Mesenchymal stem cell (in vitro differentiated cells and primary cell): ENCODE data around the gene VRK3.

ENCODE experiments used
- DNase-seq: peaks from one replicate; pipeline ENCODE4 v3.0.0-alpha.2; 2013
- H2AFZ ChIP-seq: one replicate; pipeline ENCODE4 v1.6.1; 2013; ENCODE audit warnings: low read depth, mild to moderate bottlenecking, control low read depth, inconsistent platforms, low read length, moderate library complexity
- H2AK5ac ChIP-seq: 2 replicates; pipeline ENCODE4 v1.6.1; 2013; ENCODE audit warnings: low read length, moderate library complexity, mild to moderate bottlenecking, inconsistent platforms; ENCODE audit not compliant: severe bottlenecking
- H2BK120ac ChIP-seq: one replicate; pipeline ENCODE4 v1.6.1; 2013; ENCODE audit warnings: low read depth, mild to moderate bottlenecking, inconsistent platforms, low read length, moderate library complexity
- H2BK12ac ChIP-seq, 2 experiments: one replicate each; pipeline ENCODE4 v1.6.1; 2013; ENCODE audit warnings: inconsistent platforms in 2 of 2, low read length in 2 of 2, mild to moderate bottlenecking in 2 of 2, moderate library complexity in 2 of 2, control low read depth in 1 of 2
- H2BK15ac ChIP-seq: one replicate; pipeline ENCODE4 v1.6.1; 2013; ENCODE audit warnings: mild to moderate bottlenecking, low read depth, inconsistent platforms; ENCODE audit not compliant: poor library complexity, severe bottlenecking
- H2BK5ac ChIP-seq: 2 replicates; pipeline ENCODE4 v1.6.1; 2013; ENCODE audit warnings: low read depth, mild to moderate bottlenecking, low read length, control low read depth, inconsistent platforms; ENCODE audit not compliant: poor library complexity, severe bottlenecking
- H3K14ac ChIP-seq, 2 experiments: one replicate each; pipeline ENCODE4 v1.6.1; 2013; ENCODE audit warnings: inconsistent platforms in 2 of 2, low read length in 2 of 2, control low read depth in 1 of 2, mild to moderate bottlenecking in 1 of 2, moderate library complexity in 1 of 2
- H3K18ac ChIP-seq, 2 experiments: one replicate each; pipeline ENCODE4 v1.6.1; 2013; ENCODE audit warnings: inconsistent platforms in 2 of 2, low read length in 2 of 2, control low read depth in 1 of 2, low read depth in 1 of 2, mild to moderate bottlenecking in 1 of 2
- H3K23ac ChIP-seq, 2 experiments: one replicate each; pipeline ENCODE4 v1.6.1; 2013; ENCODE audit warnings: inconsistent platforms in 2 of 2, low read length in 2 of 2, mild to moderate bottlenecking in 2 of 2, moderate library complexity in 2 of 2, control low read depth in 1 of 2
- H3K27ac ChIP-seq: 2 replicates; pipeline ENCODE4 v1.5.1; 2013; ENCODE audit warnings: mild to moderate bottlenecking, moderate library complexity, low read length, control low read depth, inconsistent platforms; ENCODE audit not compliant: poor library complexity, severe bottlenecking
- H3K27me3 ChIP-seq, 2 experiments: 2 replicates each; pipeline versions ENCODE4 v1.6.1 to v1.7.0; 2013; ENCODE audit warnings: low read length in 2 of 2, mild to moderate bottlenecking in 2 of 2, moderate library complexity in 2 of 2, control low read depth in 1 of 2, inconsistent platforms in 1 of 2; ENCODE audit not compliant: control insufficient read depth in 1 of 2, insufficient read depth in 1 of 2
- H3K36me3 ChIP-seq, 2 experiments: 2 replicates each; pipeline versions ENCODE4 v1.6.1 to v1.7.0; 2013; ENCODE audit warnings: low read length in 2 of 2, control low read depth in 1 of 2, inconsistent platforms in 1 of 2, low read depth in 1 of 2, mild to moderate bottlenecking in 1 of 2; ENCODE audit not compliant: insufficient read depth in 2 of 2, control insufficient read depth in 1 of 2
- H3K4ac ChIP-seq, 2 experiments: one replicate each; pipeline ENCODE4 v1.6.1; 2013; ENCODE audit warnings: inconsistent platforms in 2 of 2, low read length in 2 of 2, mild to moderate bottlenecking in 2 of 2, moderate library complexity in 2 of 2, control low read depth in 1 of 2, low read depth in 1 of 2
- H3K4me1 ChIP-seq: 2 replicates; pipeline ENCODE4 v1.6.1; 2013; ENCODE audit warnings: low read depth, low read length, control low read depth; ENCODE audit not compliant: control insufficient read depth, insufficient read depth
- H3K4me2 ChIP-seq: 2 replicates; pipeline ENCODE4 v1.6.1; 2013; ENCODE audit warnings: low read length, mild to moderate bottlenecking, inconsistent platforms; ENCODE audit not compliant: poor library complexity, severe bottlenecking
- H3K4me3 ChIP-seq, 2 experiments: 2 replicates each; pipeline versions ENCODE4 v1.5.1 to v1.7.0; 2013; ENCODE audit warnings: low read length in 2 of 2, mild to moderate bottlenecking in 2 of 2, control low read depth in 1 of 2, low read depth in 1 of 2; ENCODE audit not compliant: insufficient read depth in 1 of 2
- H3K79me1 ChIP-seq: replicated peaks from 2 replicates; pipeline ENCODE4 v1.6.1; 2013; ENCODE audit warnings: mild to moderate bottlenecking, control low read depth, low read length, inconsistent platforms; ENCODE audit not compliant: poor library complexity, severe bottlenecking
- H3K9ac ChIP-seq: 2 replicates; pipeline ENCODE4 v1.7.0; 2013; ENCODE audit warnings: mild to moderate bottlenecking, low read length, moderate library complexity
- H3K9me3 ChIP-seq: 2 replicates; pipeline ENCODE4 v1.7.0; 2013; ENCODE audit warnings: mild to moderate bottlenecking, low read length; ENCODE audit not compliant: control insufficient read depth
- H4K8ac ChIP-seq: one replicate; pipeline ENCODE4 v1.6.1; 2013; ENCODE audit warnings: inconsistent platforms, mild to moderate bottlenecking, low read length, moderate library complexity
- H4K91ac ChIP-seq: one replicate; pipeline ENCODE4 v1.6.1; 2013; ENCODE audit warnings: mild to moderate bottlenecking, low read length, inconsistent platforms
- WGBS: methylation state at CpG from one replicate; pipeline ENCODE4 v1.1.7; 2013; ENCODE audit warnings: mixed read lengths; 5-methylcytosine and 5-hydroxymethylcytosine counted together

The VRK3 gene

DNA sequence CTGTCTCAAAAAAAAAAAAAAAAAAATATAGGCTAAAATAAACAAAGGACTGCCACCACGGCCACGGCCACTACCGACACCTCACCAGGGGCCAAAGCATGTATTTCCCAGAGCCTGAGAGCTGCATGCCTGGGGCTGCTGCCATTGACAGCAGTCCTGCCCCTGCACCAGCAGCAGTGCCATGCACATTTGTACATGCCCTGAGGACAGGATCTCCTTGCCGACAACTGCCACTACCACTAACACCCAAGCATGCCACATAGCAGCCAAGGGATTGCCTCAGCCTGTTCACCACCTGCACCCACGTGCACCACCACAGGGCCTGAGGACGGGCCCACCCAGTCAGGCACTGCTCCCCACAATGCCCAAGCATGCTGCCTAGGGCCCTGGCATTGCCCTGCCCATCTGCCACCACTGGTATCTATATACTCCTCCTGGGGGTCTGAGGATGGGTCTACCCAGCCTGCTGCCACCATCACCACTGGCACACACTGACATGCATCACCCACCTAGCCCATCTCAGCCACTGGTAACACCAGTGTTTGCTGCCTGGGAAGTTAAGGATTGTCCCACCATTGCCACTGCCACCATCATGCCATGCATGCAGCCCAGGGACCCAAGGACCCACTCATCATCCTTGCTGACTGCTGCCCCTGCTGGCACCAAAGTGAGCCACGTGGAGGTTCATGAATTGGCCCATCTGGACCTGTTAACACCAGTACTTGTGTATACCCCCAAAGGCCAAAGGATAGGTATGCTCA lies 85.3 kb downstream of the VRK3 start:
- Histone ChIP-seq H3K14ac (peak overlapping the region in 1 of 2 experiments; percentile 66), H2BK120ac (no peak overlapping the region), H2BK12ac (no peak overlapping the region), H3K4me2 (no peak overlapping the region), H2BK5ac (no peak overlapping the region), H3K27ac (no peak overlapping the region), H2AK5ac (no peak overlapping the region), H3K23ac (no peak overlapping the region), H2BK15ac (no peak overlapping the region), H3K27me3 (peaks cover 0 to 49% of the 10 kb centered on the region in 2 experiments), H3K9me3 (no peaks in the 10 kb centered on the region), H3K4me3 (no peak overlapping the region), H3K36me3 (no peaks in the 10 kb centered on the region), H3K79me1 (no peaks in the 10 kb centered on the region), H4K8ac (no peak overlapping the region), H4K91ac (no peak overlapping the region), H3K4ac (no peak overlapping the region), H3K4me1 (peaks cover 6% of the 10 kb centered on the region), H3K9ac (no peak overlapping the region), H2AFZ (no peak overlapping the region), H3K18ac (no peak overlapping the region)
- WGBS, result 70% methylated on average over 7 of the region's 7 CpGs
- no peak for DNase-seq

DNA sequence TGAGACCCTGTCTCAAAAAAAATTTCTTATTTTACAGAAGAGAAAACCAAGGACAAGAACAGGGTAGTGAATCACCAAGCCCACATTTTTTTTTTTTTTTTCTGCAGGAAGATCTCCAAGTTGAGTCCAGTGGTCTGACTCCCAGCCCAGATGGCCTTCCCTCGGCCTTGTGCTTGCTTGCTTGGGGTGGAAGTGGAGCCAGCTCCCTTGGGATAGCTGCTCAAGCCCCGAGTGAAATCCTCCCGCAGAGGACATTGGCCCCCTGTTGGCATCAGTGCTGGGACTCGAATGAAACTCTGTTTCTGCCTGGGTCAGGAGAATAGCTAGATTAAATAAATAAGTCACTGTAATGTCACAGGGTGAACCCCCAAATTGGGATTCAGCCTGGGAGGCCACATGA lies 86.5 kb downstream of the VRK3 start:
- H3K4me2 ChIP-seq, result no peak overlapping the region
- H2BK5ac ChIP-seq, result no peak overlapping the region
- H2AK5ac ChIP-seq, result no peak overlapping the region
- no peak overlapping the region for H3K27ac ChIP-seq
- H4K91ac ChIP-seq, result no peak overlapping the region
- H3K23ac ChIP-seq, result no peak overlapping the region
- no peak overlapping the region for H3K9ac ChIP-seq
- no peak overlapping the region for H3K4me3 ChIP-seq
- peaks cover 6% of the 10 kb centered on the region for H3K4me1 ChIP-seq
- no peak for DNase-seq
- H3K36me3 ChIP-seq, result peaks cover 0 to 3% of the 10 kb centered on the region in 2 experiments
- 87% methylated on average over 4 of the region's 4 CpGs for WGBS
- no peak overlapping the region for H2BK12ac ChIP-seq
- no peak overlapping the region for H2BK120ac ChIP-seq
- H3K14ac ChIP-seq, result no peak overlapping the region
- peaks cover under 1% of the 10 kb centered on the region for H3K79me1 ChIP-seq
- peaks cover 0 to 40% of the 10 kb centered on the region in 2 experiments for H3K27me3 ChIP-seq
- no peak overlapping the region for H3K4ac ChIP-seq
- no peaks in the 10 kb centered on the region for H3K9me3 ChIP-seq
- no peak overlapping the region for H3K18ac ChIP-seq
- H2AFZ ChIP-seq, result no peak overlapping the region
- H4K8ac ChIP-seq, result no peak overlapping the region
- H2BK15ac ChIP-seq, result no peak overlapping the region

- Histone ChIP-seq H4K91ac (no peak overlapping the region), H2BK120ac (no peak overlapping the region), H2AFZ (peak overlapping the region; percentile 61), H3K14ac (no peak overlapping the region), H3K27me3 (peaks cover 0 to 32% of the 10 kb centered on the region in 2 experiments), H3K79me1 (peaks cover 5% of the 10 kb centered on the region), H3K4ac (no peak overlapping the region), H3K4me1 (peaks cover 8% of the 10 kb centered on the region), H2AK5ac (no peak overlapping the region), H2BK12ac (no peak overlapping the region), H3K18ac (no peak overlapping the region), H3K4me3 (peak overlapping the region in 1 of 2 experiments; percentile 67), H3K23ac (peak overlapping the region in 1 of 2 experiments; percentile 23), H2BK5ac (no peak overlapping the region), H3K27ac (no peak overlapping the region), H4K8ac (no peak overlapping the region), H3K9ac (peak overlapping the region; percentile 65), H3K9me3 (no peaks in the 10 kb centered on the region), H2BK15ac (no peak overlapping the region), H3K4me2 (peak overlapping the region; percentile 69), H3K36me3 (peaks cover 7 to 10% of the 10 kb centered on the region in 2 experiments)
- DNase-seq, result peak; percentile 66
- 26% methylated on average over 35 of the region's 35 CpGs for WGBS
These were observed 87.3 kb downstream of the VRK3 start for GRCh38 chr19:49937750-49938381.

GRCh38 chr19:49936549-49936948 lies 88.6 kb downstream of the VRK3 start:
- no peak overlapping the region for H3K9ac ChIP-seq
- 77% methylated on average over 5 of the region's 5 CpGs for WGBS
- H3K14ac ChIP-seq, result no peak overlapping the region
- no peak overlapping the region for H3K4me3 ChIP-seq
- no peak overlapping the region for H2BK5ac ChIP-seq
- no peak overlapping the region for H4K91ac ChIP-seq
- H2AK5ac ChIP-seq, result no peak overlapping the region
- no peak overlapping the region for H3K18ac ChIP-seq
- H3K27me3 ChIP-seq, result peaks cover 0 to 23% of the 10 kb centered on the region in 2 experiments
- H3K79me1 ChIP-seq, result peaks cover 11% of the 10 kb centered on the region
- H4K8ac ChIP-seq, result no peak overlapping the region
- H3K9me3 ChIP-seq, result no peaks in the 10 kb centered on the region
- no peak overlapping the region for H3K27ac ChIP-seq
- no peak overlapping the region for H2AFZ ChIP-seq
- H2BK120ac ChIP-seq, result no peak overlapping the region
- H2BK12ac ChIP-seq, result no peak overlapping the region
- no peak overlapping the region for H3K23ac ChIP-seq
- H3K4me2 ChIP-seq, result no peak overlapping the region
- H3K36me3 ChIP-seq, result peaks cover 15% of the 10 kb centered on the region in 2 experiments
- H2BK15ac ChIP-seq, result no peak overlapping the region
- peaks cover 8% of the 10 kb centered on the region for H3K4me1 ChIP-seq
- no peak for DNase-seq
- no peak overlapping the region for H3K4ac ChIP-seq
